HG03159 (cell line): Measurements from ENCODE around the gene PAM.

Source experiments
- ATAC-seq: cut with Tn5 transposase; IDR thresholded peaks from one replicate; pipeline ENCODE4 v1.9.1; 2021; ENCODE audit warnings: mild to moderate bottlenecking, moderate library complexity; ENCODE audit not compliant: unreplicated experiment

PAM gene

DNA sequence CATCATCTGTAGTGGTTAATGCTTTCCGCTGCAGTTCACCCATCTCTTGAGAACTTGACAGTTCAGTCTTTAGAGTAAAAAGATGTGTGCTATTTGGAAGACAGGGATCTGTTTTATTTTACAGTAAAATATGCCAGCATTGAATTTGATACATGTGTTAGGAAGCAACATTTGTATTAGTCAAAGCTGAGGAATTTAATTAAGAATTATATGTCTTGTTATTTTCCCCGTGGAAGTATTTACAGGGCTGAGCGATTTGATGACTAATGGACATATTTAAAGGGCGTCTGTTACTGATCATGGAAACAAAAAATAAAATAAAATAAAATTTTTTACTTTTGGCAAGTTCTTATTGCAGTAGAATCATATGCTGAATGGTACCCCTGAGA, 101.3 kb downstream of the PAM start:
- ATAC-seq: no peak

DNA sequence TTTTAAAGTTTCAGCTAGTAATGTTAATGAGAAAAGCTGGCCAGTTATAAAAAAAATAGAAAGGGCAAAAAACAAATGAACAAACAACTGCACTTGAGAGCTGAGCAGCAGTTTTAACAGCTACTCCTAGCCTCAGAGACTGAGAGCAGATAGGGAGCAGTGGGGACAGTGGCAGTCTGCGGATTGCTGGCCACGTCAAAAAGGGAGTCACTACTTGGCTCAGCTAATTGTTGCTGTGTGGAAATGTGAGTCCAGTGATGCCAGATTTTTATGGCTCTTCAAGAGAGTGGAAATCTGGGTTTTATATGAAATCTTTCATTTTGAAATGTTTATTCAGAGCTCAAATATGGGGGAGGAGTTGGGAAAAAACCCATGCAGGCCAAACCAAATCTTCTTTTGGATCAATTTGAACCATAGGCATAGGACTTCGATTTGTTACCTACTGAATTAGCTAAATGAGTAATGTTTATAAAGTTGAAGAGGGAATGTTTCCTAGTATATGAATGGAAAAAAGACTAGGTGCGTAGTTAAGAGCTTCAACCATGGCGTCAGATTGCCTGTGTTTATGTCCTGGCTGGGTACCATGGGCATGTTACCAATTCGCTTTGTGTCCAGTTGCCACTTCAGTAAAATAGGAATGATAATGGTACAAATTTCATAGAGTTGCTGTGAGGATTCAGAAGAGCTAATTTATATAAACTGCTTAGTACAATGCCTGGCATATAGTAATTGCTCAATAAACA, 102.1 kb downstream of the PAM start:
- ATAC-seq: no peak

DNA sequence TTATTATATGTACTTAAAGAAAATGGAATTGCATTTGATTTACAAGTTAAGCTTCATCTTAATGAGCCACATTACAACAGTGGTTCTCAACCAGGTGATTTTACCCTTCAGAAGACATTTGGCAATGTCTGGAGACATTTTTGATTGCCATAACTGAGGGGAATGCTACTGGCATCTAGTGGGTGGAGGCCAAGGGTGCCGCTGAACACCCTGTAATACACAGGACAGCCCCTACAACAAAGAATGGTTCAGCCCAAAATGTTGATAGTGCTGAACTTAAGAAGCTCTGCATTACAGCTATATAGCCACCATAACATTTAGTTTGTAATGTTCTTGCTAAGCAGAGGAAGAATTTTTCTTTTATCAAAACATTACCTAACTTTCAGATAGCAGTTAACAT, 103.1 kb downstream of the PAM start:
- no peak for ATAC-seq

DNA sequence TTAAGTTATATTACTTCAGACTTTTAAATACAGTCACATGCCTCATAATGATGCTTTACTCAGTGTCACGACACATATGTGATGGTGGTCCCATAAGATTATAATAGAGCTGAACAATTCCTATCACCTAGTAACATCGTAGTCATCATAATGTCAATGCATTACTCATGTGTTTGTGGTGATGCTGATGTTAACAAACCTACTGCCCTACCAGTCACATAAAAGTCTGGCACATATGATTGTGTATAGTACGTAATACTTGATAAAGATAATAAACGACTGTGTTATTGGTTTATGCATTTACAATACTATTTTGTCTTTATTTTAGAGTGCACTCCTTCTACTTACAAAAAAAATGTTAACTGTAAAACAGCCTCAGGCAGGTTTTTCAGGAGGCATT, 103.7 kb downstream of the PAM start:
- ATAC-seq: no peak

DNA sequence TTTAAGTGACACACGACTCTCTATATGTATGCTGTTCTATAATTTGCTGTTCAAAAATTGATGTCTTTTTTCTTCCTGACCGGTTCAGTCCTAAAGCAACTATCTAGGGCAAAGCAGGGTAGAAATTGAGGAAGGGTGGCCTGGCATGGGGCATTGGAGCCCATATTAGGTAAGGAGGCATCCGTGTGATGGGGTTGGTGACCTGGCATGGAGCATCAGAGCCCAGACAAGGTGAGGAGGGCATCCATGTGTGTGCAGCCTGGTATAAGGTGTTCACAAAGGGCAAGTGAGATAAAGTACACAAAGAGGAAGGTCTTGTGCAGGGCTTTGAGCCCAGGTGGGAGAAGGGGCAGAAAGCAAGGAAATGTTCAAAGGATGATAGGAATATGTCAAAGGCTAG, 104.9 kb downstream of the PAM start:
- ATAC-seq: no peak

DNA sequence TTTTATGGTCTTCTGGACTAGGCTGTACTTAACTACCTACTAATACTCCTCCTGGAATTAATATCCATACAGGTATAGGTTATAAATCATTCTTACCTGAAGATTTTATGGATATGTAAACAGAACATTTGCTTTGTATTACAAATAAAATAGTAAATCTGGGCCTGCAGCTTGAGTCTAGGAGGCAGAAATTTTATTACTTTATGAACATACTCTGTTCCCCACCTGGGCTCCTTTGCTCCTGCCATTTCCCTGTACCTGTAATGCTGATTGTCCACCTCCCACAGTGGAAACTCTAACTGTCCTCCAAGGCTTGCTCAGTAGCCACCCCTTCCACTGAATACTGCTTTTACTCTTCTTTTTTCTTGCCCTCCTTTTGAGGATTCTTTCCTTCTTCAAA, 108.0 kb downstream of the PAM start:
- ATAC-seq: no peak

DNA sequence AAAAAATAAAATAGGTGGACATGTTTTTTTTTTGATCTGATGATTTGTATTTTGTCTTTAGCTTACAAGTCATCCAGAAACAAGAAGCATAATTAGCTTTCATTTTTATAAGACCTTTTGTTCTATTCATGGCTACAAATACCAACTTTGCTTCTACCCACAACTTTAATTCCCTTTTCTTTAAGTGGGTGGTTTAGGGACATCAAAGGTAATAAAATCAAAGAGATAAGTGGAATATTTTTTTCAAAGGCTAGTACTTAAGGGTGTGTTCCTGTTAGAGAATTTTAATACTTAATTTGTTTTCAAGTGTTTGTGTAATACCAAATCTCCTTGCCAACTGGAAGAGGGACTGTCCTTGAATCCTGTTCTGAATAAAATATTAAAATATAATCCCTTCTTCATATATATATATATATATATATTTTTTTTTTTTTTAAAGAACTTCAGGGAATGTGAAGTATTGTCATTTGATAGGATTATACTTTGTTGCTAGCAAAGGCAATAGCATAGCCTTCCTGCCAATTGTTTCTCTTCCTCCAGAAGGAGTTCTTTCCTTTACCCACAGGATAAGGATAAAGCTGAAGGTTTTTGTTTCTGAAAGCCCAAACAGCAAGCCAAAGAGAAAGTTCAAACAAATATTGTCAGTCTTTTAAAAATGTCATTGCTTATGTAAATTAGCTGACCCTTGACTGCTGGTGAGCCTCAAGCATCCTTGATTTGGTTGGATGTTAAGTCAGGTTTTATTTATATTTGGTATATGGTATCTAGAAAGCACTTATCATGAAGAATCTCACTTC, 108.9 kb downstream of the PAM start:
- ATAC-seq: no peak

DNA sequence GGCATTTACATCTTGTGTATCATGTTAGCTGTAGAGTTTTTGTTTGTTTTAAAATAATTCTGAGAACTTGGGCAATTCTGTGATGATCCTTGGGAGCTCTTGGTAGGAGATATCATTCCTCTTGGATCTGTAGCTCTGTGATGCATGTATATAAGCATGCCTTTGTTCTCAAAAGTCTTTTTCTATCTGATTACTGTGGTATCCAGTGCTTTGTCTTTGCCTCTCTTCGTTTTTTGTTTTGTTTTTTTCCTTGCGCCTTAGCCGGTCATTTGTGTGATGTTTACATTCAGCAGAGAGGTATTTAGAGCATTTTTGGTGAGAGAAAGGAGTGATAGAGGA, 110.0 kb downstream of the PAM start:
- peak; percentile 3 for ATAC-seq

DNA sequence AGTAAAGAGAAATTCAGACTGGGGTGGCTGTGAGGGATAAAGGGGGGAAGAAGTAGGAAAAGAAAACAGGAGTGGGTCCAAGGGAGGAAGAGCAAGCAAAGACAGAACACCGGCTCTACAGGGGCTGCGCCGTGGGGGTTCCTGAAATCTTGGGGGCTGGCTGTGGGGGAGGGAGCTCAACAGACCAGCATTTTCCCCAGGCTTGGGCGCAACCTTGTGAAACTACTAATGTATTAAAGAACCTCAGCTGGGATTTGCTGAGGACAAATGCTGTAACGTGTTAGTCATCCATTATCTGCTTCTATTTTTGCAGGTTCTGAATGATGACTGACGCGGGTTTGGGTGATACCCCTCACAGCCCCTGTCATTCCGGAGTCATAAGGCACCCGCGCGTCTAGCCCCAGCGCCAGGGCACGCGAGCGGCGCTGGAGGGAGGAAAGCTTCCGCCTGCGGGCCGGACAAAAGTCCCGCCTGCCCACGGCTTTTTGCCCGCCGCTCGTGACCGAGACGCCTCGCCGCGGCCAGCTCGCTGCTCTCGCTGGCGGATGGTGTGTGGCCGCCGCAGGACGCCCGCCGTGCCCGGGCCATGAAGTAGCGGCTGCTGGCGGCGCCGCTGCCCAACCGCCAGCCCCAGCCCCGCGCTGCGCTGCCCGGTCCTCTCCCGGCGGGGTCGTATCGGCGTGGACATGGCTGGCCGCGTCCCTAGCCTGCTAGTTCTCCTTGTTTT, 110.6 kb downstream of the PAM start:
- peak; percentile 81 for ATAC-seq

DNA sequence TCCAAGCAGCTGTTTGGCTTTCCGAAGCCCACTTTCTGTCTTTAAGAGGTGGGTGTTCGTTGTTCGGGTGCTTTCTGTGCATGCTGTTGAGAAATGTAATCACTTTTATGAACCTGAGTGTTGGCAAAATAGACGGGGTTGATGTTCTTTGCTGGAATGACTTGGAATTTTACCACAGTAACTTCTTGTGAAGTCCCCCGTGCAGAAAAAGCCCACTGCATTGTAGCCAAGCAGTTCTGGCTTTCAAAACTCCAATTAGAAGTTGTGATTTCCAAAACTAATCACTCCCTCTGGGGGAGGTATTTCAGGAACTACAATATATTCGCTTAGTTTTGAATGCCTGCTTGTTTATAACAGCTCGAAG, 111.1 kb downstream of the PAM start:
- no peak for ATAC-seq

DNA sequence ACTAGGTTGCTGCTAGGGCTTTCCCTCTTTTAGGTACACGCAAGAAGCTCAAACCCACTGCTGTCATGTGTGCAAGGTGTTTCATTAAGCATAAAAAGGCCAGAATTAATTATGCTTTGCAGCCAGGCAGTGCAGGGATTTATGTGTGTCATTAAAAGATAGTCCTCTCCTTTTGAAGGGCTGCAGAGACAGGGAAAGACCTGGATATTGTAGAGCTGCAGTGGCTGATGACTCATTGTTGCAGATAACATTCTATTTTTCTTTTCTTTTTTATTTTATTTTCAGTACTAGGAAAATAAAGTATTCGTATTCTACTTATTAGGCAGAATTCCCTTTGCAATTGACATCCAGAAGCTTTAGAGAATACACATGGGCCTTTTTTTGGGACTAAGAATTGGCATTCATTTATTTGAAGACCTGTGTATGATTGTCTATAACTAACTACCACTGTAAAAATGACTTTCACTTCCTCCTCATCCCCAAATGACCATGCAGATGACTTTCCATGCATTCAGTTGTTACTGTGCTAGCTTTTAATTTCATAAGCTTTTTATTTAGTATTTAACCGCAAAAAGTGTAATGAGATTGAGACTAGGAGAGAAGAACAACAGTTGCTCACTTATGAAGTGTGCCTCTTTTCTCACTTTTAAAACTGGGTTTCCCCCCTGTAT, 113.0 kb downstream of the PAM start:
- ATAC-seq: no peak

DNA sequence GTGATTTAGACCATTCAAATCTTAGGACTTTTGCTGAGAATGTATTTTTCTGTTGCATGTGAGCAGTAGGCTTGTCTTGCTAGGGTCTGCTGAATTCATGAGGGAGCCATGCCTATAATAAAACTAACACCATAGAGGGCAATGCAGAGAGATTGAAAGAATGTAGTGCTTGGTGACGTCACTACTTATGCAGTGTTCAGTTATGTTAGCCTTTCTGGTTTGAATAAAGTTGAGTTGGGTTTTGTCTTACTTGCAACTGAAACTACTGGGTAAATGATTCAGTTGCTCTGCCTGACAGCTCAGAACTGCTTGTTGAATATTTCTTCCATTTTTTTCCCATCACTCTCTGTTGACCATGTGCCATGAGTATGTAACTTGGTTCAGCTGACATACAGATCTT, 114.1 kb downstream of the PAM start:
- ATAC-seq: no peak

DNA sequence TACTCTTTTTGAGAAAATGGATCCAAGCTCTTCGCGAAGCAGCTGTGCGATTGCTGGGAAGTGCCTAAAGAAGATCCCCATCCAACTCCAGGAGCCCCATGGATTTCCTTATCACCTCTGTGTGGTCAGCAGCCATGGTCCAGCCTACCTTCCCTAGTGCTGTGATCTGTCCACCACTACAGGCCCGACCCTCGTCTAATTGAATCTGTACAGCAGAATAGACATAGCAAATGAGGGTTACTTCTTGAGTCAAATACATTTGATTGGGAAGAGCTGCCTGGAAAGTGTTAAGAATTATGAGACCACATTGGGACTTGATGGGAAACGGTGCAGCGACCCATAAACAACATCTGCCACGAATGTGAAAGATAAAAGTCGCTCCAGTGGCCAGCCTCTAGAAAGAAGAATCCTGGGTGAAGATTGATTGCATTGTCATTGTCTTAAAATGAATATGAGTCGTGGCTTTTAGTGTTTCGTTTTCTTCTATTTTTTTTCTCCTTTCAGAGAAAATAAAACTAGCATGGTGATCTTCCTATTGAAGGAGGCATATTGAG, 118.4 kb downstream of the PAM start:
- no peak for ATAC-seq

DNA sequence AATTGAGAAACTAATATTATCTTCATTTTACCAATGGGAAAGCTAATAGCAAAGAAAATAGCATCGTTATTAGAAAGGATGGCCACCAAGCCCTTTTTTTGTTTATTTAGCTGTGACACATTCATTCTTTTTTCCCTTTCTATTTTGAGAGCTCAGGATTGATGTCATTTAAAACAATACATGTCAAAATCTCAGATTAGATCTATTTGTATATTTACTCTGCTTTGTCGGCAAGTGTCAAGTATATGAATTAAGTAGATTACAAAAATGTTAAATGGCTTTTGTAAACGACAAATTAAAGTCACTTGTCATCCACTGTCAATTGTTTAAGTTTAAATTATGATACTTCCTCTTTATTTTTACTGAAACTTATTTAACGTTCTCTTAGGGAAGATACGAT, 118.9 kb downstream of the PAM start:
- no peak for ATAC-seq

DNA sequence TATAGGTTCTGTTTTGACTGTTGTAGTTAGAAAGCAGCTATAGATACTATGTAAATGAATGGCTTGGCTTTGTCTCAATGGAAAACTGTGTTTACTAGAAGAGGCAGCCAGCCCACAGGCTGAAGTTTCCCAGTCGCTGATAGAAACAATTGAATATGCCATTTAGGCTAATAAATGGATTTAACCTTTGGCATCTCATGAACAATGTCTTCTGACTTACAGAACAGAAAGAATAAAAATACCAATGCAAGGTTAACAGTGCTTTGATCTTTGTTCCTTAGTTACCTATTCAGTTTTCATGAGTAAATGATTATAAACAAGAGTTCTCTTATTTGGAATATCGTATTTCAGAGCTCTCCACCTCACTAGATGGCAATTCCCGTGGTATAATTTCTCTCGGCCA, 120.6 kb downstream of the PAM start:
- ATAC-seq: no peak

DNA sequence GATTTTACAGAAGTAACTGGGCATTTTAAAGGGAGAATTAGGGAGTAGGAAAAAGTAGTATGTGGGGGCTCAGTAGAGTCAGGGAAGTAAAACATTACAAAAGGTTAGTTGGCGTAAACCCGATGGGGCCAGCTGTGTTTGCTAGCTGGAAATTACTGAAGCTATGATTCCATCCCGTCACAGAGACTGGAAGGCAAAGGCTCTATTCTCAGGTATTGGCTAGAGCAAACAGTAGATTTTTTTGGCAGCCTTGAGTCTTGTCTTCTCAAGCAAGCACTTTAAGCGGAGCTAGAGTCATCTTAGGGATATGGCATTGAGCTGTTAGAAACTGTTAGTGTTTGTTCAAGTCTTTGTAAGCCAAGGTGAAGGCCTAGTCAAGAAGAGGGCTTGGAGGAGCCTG, 121.5 kb downstream of the PAM start:
- ATAC-seq: no peak

DNA sequence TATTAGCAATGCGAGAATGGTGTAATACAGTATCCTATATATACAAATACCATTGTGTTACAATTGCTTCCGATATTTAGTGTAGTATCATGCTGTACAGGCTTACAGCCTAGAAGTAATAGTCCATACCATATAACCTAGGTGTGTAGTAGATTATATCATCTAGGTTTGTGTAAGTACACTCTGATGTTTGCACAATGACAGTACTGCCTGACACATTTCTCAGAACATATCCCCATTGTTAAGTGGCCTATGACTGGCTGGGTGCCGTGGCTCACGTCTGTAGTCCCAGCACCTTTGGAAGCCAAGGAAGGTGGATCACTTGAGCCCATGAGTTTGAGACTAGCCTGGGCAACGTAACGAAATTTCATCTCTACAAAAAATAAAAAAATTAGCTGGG, 124.6 kb downstream of the PAM start:
- ATAC-seq: no peak

DNA sequence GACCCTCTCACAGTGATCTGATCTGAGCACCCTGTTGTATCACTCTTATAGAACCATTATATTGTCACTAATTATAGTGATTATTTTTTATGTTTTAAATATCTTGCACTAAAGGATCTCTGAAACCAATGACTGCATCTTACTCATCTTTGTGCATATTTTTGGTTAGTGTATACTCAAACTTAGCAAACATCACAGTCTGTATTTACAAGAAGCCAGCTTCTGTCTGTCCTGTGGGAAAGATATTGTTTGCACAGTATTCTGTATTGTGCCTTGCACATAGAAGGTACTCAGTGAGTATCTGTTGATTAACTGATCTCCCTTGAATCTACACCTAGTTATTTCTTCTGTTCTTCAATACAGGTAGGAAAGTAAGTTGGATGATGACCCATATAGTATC, 131.5 kb downstream of the PAM start:
- ATAC-seq: no peak

DNA sequence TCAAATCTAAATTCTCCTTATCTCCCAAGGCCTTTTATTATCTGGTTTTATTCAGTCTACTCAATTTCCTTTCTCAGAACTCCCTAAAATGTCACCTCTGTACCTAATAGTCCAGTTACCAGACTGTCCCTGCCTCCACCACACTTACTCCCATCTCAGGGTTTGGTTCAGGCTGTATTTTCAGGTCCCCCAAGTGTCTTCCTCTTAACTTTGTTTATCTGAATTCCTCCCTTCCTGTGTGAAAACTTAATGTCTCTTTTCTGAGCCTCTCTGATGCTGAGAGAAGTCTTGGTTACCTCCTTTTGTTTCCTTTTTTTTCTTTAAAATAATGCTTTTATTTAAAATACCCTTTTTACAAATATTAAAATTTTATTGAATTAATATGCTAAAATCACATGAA, 133.4 kb downstream of the PAM start:
- no peak for ATAC-seq

DNA sequence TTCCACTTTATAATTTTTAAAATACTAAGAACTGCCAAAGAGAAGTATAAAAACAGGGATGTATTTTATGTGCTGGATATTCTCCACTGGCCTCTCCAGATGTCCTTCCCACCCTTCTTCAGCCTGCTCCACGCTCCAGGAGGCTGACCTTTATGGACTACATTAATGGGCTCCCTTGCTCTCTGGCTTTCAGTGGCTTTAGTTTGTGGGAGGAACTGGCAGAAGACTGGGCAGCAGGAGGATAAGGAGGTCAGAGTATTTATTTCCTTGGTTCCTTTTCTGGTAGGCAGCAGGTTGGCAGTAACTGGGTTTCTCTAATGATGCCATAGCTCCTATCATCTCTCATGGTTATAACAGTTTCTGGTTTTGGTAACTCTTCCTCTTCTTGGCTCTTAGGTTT, 133.9 kb downstream of the PAM start:
- ATAC-seq: no peak

DNA sequence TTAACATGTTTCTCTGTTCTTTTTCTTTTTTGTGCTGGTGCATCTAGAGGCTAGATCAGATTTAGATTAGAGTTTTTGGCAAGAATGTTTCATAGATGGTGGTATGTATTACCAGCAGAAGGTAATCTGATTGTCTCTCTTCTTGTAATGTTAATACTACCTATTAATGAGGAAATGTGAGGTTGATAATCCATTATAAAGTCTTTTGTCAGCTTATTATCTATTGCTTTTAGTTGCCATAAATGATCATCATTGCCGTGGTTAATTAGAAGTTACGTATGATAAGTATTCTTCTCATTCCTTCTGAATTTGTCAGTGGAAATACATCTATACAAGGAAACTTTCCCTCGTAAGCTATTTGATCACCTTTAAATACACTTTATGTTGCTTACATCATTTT, 135.0 kb downstream of the PAM start:
- ATAC-seq: no peak
